DND-41 (cell line): ENCODE results near the gene RPL13A.

Source experiments
- CTCF ChIP-seq: IDR thresholded peaks from 2 replicates; pipeline ENCODE4 v1.5.1; 2012; ENCODE audit warnings: borderline replicate concordance, low read length, moderate library complexity, mild to moderate bottlenecking; ENCODE audit not compliant: poor library complexity, severe bottlenecking; ENCODE audit errors: extremely low read depth
- EZH2 ChIP-seq: IDR thresholded peaks from 3 replicates; pipeline ENCODE4 v1.6.1; 2012; ENCODE audit warnings: borderline replicate concordance, low read depth, mild to moderate bottlenecking, moderate library complexity, low read length, inconsistent platforms; ENCODE audit not compliant: severe bottlenecking

GRCh38 chr19:49489601-49490167 is 2.3 kb downstream of the RPL13A start:
- TF ChIP-seq CTCF (no peak), EZH2 (no peak)
